ENCODE data around the gene GBP3.
"Not testable (repeated sequence)": the region's sequence is repeated elsewhere in the genome, so short reads cannot be mapped to it uniquely, and the experiment has no call there.

Gene GBP3

DNA sequence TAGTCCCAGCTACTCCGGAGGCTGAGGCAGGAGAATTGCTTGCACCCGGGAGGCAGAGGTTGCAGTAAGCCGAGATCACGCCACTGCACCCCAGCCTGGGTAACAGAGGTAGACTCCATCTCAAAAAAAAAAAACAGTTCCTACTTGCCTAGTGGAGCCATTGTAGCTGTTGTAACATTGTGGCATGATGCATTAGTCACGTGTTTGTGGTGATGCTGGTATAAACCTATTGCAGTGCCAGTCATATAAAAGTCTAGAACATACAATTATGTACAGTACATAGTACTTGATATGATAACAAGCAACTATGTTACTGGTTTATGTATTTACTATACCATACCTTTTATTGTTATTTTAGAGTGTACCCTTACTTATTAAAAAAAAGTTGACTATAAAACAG lies 46.4 kb downstream of the GBP3 start:
- Histone ChIP-seq H3K27me3 (no peaks in the 10 kb centered on the region), H4K20me1 (peaks cover 33 to 89% (median 77%) of the 10 kb centered on the region in 11 experiments; a peak in 21 of 22 replicates), H3K27ac (no peak overlapping the region), H3K4me2 (no peak overlapping the region), H3K4me3 (no peak overlapping the region), H3K36me3 (peaks cover 20 to 44% (median 30%) of the 10 kb centered on the region in 11 experiments), H3K4me1 (peaks cover 0 to 25% (median 10%) of the 10 kb centered on the region in 10 experiments; a peak in 15 of 20 replicates), H3K9ac (no peak overlapping the region), H3K9me3 (replicated peaks in 1 of 11) (peaks cover 0 to 12% (median 5%) of the 10 kb centered on the region in 11 experiments; a peak in 11 of 22 replicates)
- TF ChIP-seq Cebpa-rat (IDR thresholded peaks at IDR 0.05), result no peak

DNA sequence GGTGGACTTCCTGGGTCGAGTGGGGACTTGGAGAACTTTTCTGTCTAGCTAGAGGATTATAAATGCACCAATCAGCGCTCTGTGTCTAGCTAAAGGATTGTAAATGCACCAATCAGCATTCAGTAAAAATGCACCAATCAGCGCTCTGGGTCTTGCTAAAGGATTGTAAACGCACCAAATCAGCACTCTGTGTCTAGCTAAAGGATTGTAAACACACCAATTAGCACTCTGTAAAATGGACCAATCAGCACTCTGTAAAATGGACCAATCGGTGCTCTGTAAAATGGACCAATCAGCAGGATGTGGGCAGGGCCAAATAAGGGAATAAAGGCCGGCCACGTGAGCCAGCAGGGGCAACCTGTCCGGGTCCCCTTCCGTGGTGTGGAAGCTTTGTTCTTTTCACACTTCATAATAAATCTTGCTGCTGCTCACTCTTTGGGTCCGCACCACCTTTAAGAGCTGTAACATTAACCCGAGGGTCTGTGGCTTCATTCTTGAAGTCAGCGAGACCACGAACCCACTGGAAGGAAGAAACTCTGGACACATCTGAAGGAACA lies 48.0 kb downstream of the GBP3 start:
- H3K4me3 ChIP-seq, H3K9ac ChIP-seq, H3K27me3 ChIP-seq, H3K27ac ChIP-seq: not testable (repeated sequence)
- Histone ChIP-seq H3K4me2 (peak overlapping the region in 2 of 11 experiments; percentile 9 to 43; a peak in 2 of 22 replicates), H3K4me1 (peaks cover 0 to 16% (median 10%) of the 10 kb centered on the region in 10 experiments; a peak in 15 of 20 replicates), H3K9me3 (replicated peaks in 1 of 11) (peaks cover 0 to 12% (median 5%) of the 10 kb centered on the region in 11 experiments; a peak in 11 of 22 replicates), H3K36me3 (peaks cover 15 to 41% (median 23%) of the 10 kb centered on the region in 11 experiments), H4K20me1 (peaks cover 28 to 75% (median 65%) of the 10 kb centered on the region in 11 experiments; a peak in 21 of 22 replicates)

DNA sequence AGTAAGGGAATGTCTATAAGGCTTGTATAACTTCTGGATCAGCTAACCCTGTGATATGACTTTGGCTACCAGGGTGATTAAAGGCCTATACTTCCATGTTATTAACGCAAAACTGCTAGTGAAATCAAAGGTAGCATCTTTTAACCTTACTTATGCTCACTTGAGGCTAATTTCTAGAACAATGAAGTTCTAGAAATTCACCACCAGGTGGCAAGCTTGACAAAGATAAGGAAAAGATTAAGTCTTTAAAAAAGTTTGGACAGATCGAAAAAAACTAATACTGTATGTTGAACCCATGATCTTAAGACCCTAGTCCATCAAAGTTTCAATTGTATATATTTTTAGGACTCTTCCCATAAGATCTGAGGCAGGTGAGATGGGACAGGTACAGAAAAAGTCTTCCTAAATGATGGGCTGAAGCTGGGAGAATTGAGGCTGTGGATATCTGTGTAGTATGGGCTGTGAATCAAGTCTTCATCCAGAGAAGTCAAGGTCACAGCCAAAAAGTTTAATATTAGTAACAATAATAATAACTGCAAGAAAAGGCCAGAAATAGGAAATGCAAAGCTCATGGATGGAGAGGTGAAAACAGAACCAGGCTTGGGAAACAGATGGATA lies 49.0 kb downstream of the GBP3 start:
- Histone ChIP-seq H3K27ac (no peak overlapping the region), H3K9me3 (replicated peaks in 1 of 11) (peaks cover 0 to 13% (median 7%) of the 10 kb centered on the region in 11 experiments; a peak in 17 of 22 replicates), H3K9ac (no peak overlapping the region), H3K27me3 (no peaks in the 10 kb centered on the region), H3K4me3 (no peak overlapping the region), H3K36me3 (peaks cover 15 to 43% (median 23%) of the 10 kb centered on the region in 11 experiments), H3K4me1 (peaks cover 0 to 12% (median 8%) of the 10 kb centered on the region in 10 experiments; a peak in 14 of 20 replicates), H3K4me2 (no peak overlapping the region), H4K20me1 (peaks cover 24 to 64% (median 55%) of the 10 kb centered on the region in 11 experiments; a peak in 21 of 22 replicates)
- TF ChIP-seq Cebpa-rat (IDR thresholded peaks at IDR 0.05), result no peak

DNA sequence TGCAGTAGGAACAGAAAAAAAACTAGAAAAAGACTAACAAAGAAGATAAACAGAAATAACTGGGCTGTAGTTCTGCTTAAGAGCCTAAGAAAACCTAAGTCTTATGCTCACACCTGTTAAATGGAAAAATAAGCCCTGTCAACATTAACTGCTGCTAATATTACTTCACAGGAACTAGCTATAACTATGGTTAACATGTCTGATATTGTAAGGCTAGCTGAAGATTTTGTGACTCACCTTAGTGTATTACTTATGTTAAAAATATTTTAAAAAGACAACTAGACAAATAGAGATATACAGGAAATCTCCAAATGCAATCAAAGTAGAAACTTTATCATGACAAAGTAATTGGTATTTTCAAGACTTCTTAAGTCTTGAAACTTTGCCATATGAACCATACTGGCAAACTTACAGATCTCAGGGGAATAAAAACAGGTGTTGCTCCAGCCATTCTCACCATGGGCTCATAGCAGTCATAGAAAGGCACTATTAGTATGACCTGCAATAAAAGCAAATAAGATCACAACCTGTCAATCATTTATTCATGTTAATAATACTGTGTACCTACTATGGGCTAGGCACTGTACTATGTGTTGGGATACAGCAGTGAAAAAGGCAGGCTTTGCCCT lies 60.9 kb downstream of the GBP3 start:
- Histone ChIP-seq H4K20me1 (no peaks in the 10 kb centered on the region), H3K4me3 (no peak overlapping the region), H3K27ac (no peak overlapping the region), H3K9me3 (replicated peaks in 1 of 11) (no peaks in the 10 kb centered on the region), H3K27me3 (no peaks in the 10 kb centered on the region), H3K4me2 (no peak overlapping the region), H3K36me3 (peaks cover 79 to 99% (median 86%) of the 10 kb centered on the region in 11 experiments), H3K9ac (no peak overlapping the region), H3K4me1 (no peaks in the 10 kb centered on the region)
- no peak for TF ChIP-seq Cebpa-rat (IDR thresholded peaks at IDR 0.05)

DNA sequence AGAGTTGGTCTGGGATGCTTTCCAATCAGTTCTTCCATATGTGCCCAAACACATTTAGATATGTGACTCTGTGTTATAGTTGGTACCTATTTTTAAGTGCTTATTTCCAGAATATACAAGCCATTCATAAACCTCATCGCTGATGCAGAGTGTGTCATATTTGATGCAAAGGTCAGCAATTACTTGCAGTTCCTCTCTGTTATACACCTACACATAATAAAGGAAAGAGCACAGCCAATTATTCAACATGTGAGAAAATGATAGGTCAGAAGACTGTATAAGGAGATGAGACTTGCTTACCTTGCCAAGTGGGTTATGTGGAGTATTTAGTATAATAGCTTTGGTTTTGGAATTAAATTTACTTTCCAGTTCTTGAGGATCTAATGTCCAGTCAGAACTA lies 61.6 kb downstream of the GBP3 start:
- H3K36me3 ChIP-seq, result peaks cover 76 to 99% (median 88%) of the 10 kb centered on the region in 11 experiments
- no peaks in the 10 kb centered on the region for H3K9me3 ChIP-seq (replicated peaks in 1 of 11)
- no peaks in the 10 kb centered on the region for H3K27me3 ChIP-seq
- H3K9ac ChIP-seq, result no peak overlapping the region
- H3K4me2 ChIP-seq, result no peak overlapping the region
- no peak overlapping the region for H3K27ac ChIP-seq
- no peaks in the 10 kb centered on the region for H4K20me1 ChIP-seq
- TF ChIP-seq Cebpa-rat (IDR thresholded peaks at IDR 0.05), result no peak
- no peak overlapping the region for H3K4me3 ChIP-seq
- no peaks in the 10 kb centered on the region for H3K4me1 ChIP-seq

Measured in BLaER1 treated with 17β-estradiol and CSF1 and Interleukin-3, amounts not matched to agents 10 nM and 100 nM (cell line).